ENCODE data around the gene OCSTAMP.

Gene OCSTAMP

DNA sequence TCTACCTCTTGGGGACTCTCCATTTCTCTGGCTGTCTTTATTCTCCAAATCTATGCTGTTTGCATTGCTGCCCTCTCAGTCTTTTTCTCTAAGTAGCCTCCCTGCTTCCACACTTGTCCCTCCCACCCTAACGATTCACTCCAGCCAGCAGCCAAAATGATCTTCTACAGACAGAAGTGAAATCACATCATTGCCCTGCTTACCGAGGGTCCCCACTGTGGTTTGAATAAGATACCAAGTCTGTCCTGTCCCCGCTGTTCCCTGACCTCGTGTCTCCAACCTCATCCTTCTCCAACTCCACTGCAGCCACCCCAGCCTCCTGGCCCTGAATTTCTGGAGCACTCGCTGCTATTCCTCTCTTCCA is 11.5 kb upstream of the OCSTAMP start:
- no peak for DNase-seq (ENCODE audit: extremely low read depth, low read depth)
- no peak overlapping the region for H3K4me3 ChIP-seq (replicated peaks; ENCODE audit: low read depth, low read length)
- TF ChIP-seq, protein P1, sequence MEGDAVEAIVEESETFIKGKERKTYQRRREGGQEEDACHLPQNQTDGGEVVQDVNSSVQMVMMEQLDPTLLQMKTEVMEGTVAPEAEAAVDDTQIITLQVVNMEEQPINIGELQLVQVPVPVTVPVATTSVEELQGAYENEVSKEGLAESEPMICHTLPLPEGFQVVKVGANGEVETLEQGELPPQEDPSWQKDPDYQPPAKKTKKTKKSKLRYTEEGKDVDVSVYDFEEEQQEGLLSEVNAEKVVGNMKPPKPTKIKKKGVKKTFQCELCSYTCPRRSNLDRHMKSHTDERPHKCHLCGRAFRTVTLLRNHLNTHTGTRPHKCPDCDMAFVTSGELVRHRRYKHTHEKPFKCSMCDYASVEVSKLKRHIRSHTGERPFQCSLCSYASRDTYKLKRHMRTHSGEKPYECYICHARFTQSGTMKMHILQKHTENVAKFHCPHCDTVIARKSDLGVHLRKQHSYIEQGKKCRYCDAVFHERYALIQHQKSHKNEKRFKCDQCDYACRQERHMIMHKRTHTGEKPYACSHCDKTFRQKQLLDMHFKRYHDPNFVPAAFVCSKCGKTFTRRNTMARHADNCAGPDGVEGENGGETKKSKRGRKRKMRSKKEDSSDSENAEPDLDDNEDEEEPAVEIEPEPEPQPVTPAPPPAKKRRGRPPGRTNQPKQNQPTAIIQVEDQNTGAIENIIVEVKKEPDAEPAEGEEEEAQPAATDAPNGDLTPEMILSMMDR (IDR thresholded peaks at IDR 0.05; ENCODE audit: low read depth, low read length, missing control alignments): no peak

DNA sequence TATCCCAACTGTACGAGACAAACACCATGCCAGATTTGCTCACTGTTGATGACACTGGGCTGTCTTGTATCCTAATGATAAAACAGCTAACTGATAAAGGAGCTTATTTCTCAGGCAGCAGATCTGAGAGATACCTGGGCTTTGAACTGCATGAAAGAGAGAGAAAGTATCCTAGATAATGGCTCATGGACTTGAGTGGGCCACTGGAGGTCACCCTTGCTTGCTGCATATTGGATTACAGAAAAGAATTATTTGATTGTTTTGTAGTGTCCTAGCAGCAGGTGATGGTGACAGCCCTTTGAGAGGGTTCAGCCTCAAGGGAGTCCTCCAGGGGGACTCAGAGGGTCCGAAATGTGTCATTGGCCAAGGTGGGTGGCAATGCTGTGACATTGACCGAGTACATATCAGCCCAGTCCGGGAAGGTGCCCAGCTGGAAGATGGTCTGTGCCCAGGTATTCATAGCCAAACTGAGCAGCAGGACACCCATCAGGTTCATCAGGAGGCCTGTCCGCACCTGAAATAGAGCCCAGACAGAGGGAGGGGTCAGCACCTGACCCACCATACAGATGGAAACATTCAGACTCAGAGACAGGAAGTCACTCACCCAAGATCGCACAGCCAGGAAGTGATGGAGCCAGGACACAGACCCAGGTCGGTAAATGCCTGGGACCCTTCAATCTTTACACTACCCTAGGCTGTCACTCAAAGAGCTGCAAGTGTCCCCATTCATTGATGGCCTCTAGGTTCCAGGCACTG is 9.4 kb upstream of the OCSTAMP start:
- no peak overlapping the region for H3K4me3 ChIP-seq (replicated peaks; ENCODE audit: low read depth, low read length)
- TF ChIP-seq, protein P1 (IDR thresholded peaks at IDR 0.05; ENCODE audit: low read depth, low read length, missing control alignments): no peak
- no peak for DNase-seq (ENCODE audit: extremely low read depth, low read depth)

DNA sequence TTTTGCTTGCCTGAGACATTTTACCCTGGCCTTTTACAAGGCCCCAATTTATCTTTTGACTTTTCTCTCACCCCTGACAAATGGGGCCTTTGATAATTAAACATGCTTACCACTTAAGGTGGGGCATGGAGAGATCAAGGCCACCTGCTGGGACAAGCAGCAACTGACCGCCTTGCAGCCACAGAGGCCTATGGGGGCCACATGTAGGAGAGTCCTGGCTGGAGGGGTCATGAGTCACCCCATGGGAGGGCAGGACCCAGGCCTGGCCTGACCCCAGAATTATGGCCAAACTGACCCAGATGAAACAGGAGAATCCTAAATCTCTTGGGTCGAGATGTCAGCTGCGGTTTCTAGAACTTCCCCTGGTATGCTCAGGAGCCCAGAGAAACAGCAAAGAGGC is 8.5 kb upstream of the OCSTAMP start:
- DNase-seq (ENCODE audit: extremely low read depth, low read depth): no peak
- H3K4me3 ChIP-seq (replicated peaks; ENCODE audit: low read depth, low read length): no peak overlapping the region
- TF ChIP-seq, protein P1 (IDR thresholded peaks at IDR 0.05; ENCODE audit: low read depth, low read length, missing control alignments): no peak

DNA sequence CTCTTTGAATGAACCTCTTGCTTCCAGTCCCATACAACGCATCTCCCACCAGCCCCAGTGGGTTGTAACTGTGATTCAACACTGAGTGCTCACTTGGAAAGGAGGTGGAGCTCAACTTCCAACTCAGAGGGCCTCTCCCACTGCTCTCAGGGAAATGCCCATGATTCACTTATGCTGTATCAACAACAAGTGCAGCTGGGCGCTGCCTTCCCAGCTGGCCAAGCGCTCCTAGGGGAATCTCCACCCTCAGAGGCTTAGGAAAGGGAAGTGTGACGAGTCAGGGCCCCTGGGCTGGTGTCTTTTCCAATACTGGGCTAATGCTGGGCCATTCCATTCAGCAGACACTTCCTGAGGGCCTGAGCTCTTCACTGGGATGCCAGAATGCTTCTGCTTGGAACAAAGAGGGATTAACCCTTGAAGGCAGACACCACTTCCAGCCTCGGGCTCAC is 8.1 kb upstream of the OCSTAMP start:
- peak; percentile 64 for DNase-seq (ENCODE audit: extremely low read depth, low read depth)
- no peak overlapping the region for H3K4me3 ChIP-seq (replicated peaks; ENCODE audit: low read depth, low read length)
- TF ChIP-seq, protein P1 (IDR thresholded peaks at IDR 0.05; ENCODE audit: low read depth, low read length, missing control alignments): no peak

DNA sequence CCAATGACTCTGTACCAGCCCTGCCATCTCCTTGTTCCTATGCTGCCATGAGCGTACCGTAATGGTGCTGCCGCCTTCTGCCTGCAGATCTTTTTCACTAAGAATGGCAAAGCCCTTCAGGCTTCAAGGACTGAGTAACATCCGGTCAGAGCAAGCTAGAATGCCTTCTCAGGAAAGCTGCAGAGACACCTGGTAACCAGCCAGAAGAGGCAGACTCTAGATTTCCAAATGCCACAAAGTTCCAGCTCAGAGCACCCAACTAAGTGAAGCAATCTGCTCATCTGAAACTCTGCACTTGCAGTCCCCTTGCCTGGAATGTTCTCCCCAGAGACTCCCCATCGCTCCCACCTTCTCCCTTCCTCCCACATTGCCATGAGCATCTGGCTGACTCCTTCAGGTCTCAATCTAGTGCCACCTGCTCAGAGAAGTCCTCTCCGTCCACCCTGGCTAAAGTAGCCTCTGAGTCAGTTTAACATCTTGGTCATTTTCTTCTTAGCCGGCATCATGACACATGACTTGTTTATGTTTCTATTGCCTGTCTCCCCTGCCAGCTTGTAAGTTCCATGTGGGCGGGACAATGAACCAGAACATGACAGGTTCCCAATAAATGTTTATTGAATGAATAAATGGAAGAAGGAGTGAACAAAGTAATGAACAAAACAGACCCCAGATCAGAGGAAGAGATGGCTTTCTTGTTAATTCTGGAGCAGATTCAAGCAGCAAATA is 6.9 kb upstream of the OCSTAMP start:
- H3K4me3 ChIP-seq (replicated peaks; ENCODE audit: low read depth, low read length): no peak overlapping the region
- TF ChIP-seq, protein P1 (IDR thresholded peaks at IDR 0.05; ENCODE audit: low read depth, low read length, missing control alignments): no peak
- peak; percentile 21 for DNase-seq (ENCODE audit: extremely low read depth, low read depth)

DNA sequence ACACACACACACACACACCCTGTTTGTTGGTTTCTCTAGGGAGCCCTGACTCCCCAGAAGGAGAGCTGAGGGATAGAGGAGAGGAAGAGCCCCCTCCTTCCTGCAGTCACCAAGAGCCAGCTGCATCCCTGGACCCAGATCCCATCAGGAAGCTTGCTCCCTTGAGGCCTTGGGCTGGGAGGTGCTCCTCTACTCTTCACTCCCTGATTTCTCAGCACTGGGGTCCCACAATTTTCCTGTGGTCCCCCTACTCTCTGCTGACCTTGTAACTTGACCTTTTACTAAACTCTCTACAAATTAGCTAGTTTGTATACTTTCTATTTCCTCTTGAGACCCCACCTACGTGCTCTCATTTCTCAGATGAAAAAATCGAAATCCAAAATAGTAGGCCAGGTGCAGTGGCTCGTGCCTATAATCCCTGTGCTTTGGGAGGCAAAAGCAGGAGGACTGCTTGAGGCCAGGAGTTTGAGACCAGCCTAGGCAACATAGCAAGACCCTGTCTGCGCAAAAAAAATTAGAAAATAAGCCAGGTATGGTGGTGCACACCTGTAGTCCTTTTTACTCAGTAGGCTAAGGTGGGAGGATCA is 5.0 kb upstream of the OCSTAMP start:
- TF ChIP-seq, protein P1 (IDR thresholded peaks at IDR 0.05; ENCODE audit: low read depth, low read length, missing control alignments): no peak
- no peak overlapping the region for H3K4me3 ChIP-seq (replicated peaks; ENCODE audit: low read depth, low read length)

More for the DNA sequence above, 5.0 kb upstream of the OCSTAMP start:
- DNase-seq (ENCODE audit: extremely low read depth, low read depth): no peak

Measured in HFF-Myc (cell line).